Measurements from ENCODE around the gene RCOR2.

GRCh38 chr11:63866211-63866610 is 50.8 kb downstream of the RCOR2 start:
- TF ChIP-seq, protein P1, sequence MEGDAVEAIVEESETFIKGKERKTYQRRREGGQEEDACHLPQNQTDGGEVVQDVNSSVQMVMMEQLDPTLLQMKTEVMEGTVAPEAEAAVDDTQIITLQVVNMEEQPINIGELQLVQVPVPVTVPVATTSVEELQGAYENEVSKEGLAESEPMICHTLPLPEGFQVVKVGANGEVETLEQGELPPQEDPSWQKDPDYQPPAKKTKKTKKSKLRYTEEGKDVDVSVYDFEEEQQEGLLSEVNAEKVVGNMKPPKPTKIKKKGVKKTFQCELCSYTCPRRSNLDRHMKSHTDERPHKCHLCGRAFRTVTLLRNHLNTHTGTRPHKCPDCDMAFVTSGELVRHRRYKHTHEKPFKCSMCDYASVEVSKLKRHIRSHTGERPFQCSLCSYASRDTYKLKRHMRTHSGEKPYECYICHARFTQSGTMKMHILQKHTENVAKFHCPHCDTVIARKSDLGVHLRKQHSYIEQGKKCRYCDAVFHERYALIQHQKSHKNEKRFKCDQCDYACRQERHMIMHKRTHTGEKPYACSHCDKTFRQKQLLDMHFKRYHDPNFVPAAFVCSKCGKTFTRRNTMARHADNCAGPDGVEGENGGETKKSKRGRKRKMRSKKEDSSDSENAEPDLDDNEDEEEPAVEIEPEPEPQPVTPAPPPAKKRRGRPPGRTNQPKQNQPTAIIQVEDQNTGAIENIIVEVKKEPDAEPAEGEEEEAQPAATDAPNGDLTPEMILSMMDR (IDR thresholded peaks at IDR 0.05): no peak
- no peak for TF ChIP-seq ZFX (IDR thresholded peaks at IDR 0.05; ENCODE audit: borderline replicate concordance)
